GM12872 (cell line): ENCODE results near the gene MCF2L2.

Source experiments
- TF ChIP-seq, protein P1 (sequence below): IDR thresholded peaks from 3 replicates; pipeline ENCODE4 v1.5.1; 2011; ENCODE audit warnings: low read depth, mild to moderate bottlenecking, low read length, moderate library complexity; ENCODE audit not compliant: insufficient read depth

The MCF2L2 gene

DNA sequence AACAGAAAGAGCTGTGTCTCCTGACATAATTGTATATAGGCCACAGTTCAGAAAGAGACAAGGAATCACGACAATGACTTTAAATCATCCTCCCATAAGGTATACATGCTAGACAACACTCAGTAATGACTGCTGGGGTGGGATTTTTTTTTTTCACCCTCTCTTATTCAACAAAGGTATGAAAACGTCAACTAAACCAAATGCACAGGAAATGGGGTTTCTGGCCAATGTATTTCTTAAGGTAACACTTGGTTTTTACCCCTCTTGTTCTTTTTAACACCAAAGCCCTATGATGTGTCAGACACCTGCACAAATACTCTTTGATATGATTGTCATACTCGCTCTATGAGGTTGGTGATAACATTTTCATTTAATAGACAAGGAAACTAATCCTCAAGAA, 78.3 kb downstream of the MCF2L2 start:
- TF ChIP-seq, protein P1, sequence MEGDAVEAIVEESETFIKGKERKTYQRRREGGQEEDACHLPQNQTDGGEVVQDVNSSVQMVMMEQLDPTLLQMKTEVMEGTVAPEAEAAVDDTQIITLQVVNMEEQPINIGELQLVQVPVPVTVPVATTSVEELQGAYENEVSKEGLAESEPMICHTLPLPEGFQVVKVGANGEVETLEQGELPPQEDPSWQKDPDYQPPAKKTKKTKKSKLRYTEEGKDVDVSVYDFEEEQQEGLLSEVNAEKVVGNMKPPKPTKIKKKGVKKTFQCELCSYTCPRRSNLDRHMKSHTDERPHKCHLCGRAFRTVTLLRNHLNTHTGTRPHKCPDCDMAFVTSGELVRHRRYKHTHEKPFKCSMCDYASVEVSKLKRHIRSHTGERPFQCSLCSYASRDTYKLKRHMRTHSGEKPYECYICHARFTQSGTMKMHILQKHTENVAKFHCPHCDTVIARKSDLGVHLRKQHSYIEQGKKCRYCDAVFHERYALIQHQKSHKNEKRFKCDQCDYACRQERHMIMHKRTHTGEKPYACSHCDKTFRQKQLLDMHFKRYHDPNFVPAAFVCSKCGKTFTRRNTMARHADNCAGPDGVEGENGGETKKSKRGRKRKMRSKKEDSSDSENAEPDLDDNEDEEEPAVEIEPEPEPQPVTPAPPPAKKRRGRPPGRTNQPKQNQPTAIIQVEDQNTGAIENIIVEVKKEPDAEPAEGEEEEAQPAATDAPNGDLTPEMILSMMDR: no peak

DNA sequence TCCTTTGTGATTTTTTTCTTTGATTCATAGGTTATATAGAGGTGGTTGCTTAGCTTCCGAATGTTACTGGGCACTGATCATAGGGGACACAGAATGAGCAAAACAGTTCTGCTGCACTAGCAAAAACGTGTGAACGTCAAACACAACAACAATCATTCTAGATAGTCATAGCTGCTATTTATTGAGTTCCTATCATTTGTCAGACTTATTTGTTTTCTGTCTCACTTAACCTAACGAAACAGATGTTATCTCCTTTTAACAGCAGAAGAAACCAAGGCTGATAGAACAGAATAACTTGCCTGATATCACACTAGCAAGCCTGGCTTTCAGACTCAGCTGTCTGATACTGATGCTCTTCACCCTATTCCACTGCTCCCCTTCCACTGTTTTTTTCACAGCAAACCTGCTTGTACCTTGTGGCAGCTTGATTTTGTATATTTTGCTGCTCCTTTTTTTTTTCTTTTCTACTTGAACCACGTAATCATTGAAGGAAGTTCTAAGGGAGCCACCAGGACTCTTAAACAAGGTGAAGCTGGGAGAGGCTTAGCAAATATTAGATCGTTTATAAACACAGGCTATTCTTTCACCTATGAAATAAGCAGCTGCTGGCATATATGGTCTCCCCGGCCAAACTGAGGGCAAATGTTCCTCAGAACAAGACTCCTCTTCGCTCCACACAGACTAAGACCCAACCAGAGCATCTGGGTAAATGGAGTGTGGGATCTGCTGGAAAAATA, 78.8 kb downstream of the MCF2L2 start:
- TF ChIP-seq, protein P1: no peak

DNA sequence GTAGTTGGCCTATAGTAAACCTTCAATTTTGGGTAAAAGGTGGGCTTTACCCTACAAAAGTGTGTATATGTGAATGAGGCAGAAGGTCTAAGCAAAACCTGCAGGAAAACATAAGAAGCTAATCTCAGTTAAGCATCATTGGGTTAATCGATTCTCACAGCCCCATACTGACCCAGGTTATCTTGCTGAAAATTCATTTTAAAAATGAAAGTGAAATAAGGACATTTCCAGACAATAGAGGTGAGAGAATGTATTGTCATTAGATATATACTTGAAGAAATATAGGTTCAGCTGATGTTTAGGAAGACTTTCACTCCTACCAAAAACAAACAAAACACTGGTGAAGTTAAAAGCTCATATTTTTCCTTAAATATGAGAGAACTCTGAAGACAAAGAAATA, 85.6 kb downstream of the MCF2L2 start:
- TF ChIP-seq, protein P1: no peak

DNA sequence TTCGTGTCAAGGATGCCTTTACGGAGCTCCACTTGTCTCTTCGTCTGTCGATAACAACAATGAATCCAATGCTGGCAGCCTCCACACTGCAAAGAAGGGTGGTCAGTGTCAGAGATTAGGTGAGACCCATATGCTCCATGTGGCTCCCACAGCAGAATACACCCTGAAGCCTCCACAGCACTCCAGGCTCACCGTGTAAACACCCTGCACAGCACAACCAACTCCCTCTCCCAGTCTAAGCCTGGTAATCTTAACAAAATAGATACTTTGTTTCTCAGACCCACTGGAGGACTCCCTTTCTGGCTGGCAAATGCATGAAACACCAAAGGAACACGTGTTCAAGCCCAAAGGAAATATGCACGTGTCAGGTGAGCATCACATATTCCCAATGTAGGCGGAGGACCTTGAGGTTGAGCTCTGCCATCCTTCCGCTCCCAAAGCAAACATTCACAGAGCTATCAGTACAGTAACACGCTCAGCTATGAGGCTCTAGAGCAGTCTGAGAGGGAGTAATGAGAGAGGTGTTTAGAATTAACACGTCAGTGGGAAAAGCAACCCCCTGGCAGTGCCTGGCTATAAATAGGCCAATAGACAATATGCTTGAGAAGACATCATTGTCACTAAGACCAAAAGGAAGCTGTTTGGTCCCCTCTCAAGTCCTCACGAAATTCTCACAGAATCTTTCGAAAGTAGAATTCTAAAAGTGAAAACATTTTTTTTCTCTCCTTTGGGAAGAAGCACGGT, 86.7 kb downstream of the MCF2L2 start:
- TF ChIP-seq, protein P1: no peak

DNA sequence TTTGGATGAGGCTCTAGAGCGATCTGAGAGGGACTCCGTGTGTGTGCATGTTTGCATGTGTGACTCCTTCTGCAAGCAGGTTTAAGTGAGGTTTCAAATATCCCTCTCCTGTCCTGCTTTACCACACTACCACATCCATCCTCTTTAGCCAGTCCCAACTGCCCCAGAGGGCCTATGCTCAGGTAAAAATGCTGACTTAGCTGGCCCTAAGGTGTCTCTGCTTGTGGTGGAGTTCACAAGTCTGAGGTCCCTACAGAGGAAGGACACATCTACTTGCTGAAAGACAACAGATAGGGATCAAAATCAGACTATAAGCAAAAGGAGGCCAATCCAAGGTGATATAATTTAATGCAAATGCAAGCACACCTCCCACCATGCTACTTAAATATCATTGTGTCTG, 88.2 kb downstream of the MCF2L2 start:
- TF ChIP-seq, protein P1: no peak

DNA sequence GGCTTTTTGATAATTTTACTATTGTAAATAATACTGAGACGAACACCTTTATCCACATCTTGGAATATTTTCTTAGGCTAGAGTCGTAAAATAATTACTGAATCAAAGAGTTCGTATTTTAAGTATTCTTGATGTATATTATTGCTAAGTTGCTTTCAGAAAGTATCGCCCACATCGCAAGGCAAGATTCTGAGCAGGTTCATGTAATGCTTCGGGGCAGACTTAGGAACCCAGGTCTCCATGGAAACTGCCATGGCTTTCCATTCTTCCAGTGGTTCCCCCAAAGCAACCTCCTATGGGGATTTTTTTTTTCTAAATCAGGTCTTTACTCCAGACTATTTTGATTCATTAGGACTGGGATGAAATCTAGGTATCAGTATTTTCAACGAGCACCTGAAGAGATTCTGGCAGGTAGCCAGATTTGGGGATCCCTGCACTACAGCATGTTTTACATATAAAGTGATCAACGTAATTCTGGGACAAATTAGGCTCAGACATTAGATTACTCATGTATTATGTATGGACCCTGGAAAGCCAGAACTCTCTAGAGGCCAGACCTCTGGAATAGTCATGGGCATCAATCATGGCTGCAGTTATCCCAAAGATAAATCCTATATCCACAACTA, 88.8 kb downstream of the MCF2L2 start:
- TF ChIP-seq, protein P1: no peak

DNA sequence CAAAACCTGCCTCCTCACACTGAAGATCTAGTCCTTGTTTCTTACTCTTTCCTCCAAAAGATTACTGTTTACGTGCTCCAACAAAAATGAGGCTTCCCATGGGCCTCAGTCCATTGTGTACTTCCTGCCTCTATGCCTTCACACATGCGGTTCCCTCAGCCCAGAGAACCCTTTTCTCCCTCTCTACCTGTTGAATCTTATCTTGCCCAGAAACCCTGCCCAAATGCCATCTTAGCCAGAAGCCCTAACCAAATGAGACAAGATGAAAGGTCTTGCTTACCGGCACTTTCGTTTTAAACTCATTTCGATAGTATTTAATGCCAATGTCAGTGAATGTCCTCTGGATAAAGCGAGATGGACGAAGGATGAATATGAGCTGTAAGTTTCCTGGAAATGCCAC, 89.9 kb downstream of the MCF2L2 start:
- TF ChIP-seq, protein P1: no peak
